NCI-H146 treated with DMSO at 0.1 percent for 48 hours (cell line): ENCODE measurements around the gene PON3.

Experiments
- DNase-seq: peaks from one replicate; lab custom pipeline; 2025; ENCODE audit not compliant: unreplicated experiment; lab: John Stamatoyannopoulos, UW

Gene PON3

DNA sequence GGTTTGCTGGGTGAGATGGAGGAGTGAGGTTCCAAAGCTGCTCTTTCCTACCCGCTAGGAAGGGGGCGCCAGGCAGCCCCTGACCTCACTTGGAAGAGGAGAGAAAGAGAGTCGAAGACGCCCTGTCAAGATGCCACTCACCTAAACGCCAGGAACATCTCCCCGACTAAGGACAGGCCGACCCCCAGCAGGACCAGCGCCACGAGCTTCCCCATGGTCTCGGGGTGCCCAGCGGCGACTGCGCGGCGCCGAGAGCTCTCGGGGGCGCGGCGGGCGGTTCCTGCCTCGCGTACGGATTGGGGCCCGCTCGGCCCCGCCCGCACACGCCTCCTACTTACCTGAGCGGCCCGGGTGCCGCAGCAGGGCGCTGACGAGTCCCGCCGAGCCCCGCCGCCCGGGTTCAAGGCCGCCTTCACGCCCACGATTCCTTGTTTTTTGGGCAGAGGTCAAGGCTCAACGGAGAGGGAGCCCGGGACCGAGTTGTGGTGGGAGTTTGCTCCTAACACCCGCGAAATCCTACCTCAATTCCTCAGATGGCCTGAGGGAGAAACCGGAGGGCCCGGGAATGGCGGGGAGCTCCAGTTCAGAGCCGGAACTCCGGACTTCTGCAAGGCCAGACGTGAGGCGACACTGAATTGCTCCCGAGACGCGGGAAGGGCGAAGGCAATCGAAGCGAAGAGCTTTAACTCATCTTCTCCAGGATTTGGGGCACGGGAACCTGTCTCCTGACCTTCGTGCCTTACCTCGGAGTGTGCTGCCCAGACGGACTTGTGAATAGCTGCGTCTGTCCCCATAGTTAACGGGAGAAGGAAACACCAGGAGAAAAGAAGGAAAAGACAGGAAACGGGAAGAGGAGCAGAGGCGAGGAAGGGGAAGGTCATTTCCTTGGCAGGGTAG lies at the start of gene PON3:
Gene PON3 (minus strand): TSS at position 240 of the 897 bp plus-strand sequence. CDS start 25 bp downstream, at position 215.
- DNase-seq: no peak

DNA sequence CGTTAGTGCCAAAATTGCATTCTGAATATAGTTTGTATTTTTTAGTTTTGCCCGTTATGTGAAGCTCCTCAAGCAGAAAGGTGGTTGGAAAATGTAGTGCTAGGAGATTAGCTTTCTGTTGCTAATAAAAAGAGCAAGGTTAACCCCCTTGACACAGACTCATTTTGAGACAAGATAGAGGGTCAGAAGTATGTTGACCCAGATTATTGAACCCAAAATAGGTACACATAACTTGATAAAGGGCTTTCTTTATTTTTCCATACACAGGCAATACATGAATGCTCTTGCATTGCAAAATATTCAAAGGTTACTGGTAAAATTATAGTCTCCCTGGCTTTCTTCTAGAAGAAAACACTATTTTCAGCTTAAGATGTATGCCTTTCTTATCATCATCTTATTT lies 48.6 kb upstream of the PON3 start:
- no peak for DNase-seq

DNA sequence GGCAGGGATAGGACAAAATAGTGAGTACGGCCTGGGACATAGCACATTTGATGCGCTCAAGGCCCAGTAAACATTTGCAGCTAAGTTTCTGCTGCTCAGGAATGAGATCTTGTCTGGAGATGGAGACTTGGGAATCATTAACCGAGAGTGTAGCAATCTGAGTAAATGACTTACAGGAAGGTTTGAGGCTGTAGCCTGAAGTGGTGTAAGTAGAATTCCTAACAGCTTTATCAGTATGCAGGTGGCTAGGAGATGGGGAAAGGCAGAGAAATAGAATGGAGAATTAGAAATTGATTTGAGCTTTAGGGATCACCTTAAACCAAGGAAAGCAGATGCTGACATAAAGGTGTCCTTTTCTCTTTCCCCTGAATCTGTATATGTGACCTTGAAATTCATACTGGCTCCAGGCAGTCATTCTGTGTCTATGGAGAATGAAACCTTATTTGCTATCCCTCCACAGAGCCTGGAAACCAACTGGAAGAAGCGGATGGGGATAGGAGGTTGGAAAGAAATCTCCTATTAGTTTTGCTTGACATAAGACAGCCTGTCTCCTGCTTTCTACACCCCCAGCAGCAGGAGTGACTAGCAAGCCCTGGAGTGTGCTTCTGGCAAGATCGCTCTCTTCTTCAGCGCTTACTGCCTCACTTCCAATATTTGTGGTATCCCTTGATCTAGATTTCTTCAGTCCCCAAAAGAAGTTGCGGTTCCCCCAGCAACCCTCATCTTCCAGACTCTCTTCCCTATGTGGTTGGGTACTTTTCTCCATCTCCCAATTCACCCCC lies 45.1 kb upstream of the PON3 start:
- DNase-seq: no peak

- no peak for DNase-seq
These were observed 44.3 kb upstream of the PON3 start for GRCh38 chr7:95440394-95441038.

DNA sequence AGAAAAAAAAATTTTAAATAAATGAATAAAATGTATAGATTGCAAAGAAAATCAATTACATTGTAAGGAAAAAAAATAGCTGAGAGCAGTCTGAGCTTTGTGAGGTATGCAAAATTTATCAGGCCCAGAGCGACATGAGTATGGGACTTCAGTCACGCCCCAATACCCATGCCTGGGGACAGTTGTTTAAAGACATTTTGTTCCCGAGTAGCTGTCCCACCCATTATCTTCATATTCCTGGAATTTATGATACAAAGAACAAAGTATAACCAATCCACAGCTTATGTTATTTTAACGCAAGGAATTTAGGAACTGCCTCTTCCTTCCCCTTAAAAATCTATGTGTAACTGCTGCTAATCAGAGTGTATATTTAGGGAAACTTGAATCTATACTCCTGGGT lies 40.2 kb upstream of the PON3 start:
- DNase-seq: no peak

GRCh38 chr7:95435422-95435780 lies 39.2 kb upstream of the PON3 start:
- DNase-seq: no peak

DNA sequence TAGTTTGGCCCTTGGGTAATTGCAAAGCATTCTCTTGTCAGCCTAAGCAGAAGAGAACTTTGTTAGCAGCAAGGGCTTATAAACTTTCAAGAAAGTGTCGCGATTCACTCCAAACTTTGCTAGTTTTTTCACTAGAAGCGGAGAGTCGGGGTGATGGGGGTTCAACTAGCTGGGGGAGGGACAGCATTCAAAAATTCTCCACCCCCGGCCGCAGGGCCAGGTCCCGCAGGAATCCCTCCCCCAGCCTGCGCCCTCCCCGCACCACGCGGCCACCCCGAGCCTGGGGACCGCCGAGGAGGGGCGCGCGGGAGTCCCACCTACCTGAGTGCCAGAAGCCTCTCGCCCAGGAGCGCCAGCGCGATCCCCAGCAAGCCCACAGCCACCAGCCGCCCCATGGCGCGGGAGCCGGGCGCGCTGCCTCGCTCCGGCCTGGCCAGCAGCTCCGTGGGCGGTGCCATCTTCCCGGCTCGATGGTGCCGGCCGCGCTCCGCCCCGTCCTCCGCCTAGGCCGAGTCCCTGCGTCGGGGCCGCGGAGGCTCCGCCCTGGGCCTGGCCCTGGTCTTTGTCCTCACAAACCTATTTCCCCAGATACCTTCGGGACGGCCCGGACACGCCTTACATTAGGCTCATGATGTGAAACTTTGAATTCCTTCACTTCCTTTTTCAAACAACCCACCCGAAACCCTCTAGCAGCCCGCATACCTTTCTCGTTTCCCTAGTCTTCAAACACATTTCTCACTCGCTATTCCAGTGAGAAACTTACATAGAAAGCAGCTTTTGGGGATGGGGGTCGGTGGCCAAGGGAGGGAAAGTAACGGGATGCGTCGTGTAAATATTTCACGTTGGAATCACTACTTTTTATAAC lies 38.6 kb upstream of the PON3 start, which contains the start of gene PON2:
Gene PON2 (minus strand): TSS at position 472 of the 865 bp plus-strand sequence. CDS start 77 bp downstream, at position 395.
- peak; percentile 62 for DNase-seq

DNA sequence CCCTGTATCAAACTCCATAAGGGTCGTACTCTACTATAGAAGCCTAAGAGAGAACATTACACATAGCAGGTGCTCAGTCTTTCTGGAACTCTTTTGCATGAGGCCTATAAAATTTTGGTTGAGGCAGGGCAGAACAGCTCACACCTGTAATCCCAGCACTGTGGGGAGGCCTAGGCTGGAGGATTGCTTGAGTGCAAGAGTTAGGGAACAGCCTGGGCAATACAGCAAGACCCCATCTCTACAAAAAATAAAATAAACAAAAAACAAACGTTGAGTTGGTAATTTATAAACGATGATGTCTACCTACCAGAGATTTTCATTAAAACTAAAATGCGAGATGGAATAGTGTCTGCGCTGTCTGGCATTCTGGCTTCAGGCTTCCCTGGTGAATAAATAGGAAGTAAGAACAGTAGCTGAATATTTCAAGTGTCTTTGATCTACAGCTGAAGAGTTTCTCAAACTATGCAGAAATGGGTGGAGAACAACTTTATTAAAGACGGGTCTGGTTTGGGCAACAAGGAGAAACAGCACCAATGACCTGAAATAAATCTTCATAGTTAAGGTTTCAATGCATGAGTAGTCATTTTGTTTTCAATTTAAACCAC lies 37.9 kb upstream of the PON3 start:
- DNase-seq: no peak

DNA sequence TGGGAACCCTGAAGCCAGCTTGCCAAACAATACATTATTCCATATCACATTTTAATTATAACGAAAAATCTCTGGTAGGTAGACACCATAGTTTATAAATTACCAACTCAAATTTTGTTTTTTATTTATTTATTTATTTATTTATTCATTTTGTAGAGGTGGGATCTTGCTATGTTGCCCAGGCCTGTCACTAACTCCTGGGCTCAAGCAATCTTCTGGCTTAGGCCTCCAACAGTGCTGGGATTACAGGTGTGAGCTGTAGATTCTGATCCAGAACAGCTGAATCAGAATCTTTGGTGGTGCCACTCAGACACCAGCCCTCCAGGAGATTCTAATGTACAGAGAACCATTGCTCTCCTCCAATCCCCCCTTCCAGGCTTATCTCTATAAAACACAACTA lies 37.0 kb upstream of the PON3 start:
- no peak for DNase-seq

- DNase-seq: no peak
These were observed 36.4 kb upstream of the PON3 start for GRCh38 chr7:95432606-95433005.

DNA sequence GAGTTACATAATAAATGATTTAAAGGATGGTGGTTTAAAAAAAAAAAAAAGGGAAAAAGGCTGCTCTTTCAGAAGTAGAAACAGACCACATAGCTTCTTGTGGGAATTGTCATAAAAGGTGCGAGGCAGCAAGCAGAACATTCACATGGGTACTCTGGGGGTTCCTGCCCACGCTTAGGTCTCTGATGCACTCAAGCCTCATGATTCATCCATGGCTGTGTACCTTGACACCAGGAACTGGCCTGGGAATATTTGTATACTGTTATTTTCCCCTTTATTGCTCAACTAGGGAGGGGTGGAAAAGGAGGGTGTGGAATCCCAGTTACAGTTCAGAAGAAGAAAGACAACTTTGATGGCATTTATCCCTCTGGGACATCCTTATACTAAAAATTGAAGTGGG lies 34.7 kb upstream of the PON3 start:
- DNase-seq: no peak

GRCh38 chr7:95429241-95429990 lies 33.2 kb upstream of the PON3 start:
- DNase-seq: no peak

- peak; percentile 59 for DNase-seq
These were observed 31.8 kb upstream of the PON3 start for GRCh38 chr7:95427914-95428516.

GRCh38 chr7:95427166-95427565 lies 31.0 kb upstream of the PON3 start:
- DNase-seq: peak; percentile 56

GRCh38 chr7:95425694-95426093 lies 29.5 kb upstream of the PON3 start:
- DNase-seq: no peak

GRCh38 chr7:95424716-95425115 lies 28.5 kb upstream of the PON3 start:
- DNase-seq: no peak

DNA sequence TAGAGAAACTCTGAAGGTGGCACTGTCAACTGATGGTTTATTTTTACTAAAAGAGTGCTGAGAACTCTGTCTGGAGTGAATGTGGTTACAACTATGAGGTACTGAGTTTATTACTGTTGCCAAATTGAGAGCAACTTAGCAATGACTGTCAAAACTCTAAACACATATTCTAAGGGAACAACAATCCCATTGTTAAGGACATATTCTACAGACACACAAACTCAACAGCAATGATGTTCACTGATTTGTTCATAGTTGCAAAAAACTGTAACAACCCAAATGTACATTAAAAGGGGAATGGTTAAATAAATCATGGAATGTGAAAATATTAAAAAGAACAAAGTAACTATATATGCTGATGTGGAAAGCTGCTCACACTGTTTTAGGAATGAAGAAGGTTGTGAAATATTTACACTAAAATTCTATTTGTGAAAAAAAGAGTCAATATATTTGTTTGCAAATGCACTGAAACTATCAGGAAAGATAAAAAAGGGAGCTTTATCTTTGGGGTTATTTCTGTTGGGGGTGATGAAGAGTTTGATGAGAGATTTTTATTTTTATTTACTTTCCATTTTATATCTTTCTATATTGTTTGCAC lies 25.8 kb upstream of the PON3 start:
- no peak for DNase-seq

DNA sequence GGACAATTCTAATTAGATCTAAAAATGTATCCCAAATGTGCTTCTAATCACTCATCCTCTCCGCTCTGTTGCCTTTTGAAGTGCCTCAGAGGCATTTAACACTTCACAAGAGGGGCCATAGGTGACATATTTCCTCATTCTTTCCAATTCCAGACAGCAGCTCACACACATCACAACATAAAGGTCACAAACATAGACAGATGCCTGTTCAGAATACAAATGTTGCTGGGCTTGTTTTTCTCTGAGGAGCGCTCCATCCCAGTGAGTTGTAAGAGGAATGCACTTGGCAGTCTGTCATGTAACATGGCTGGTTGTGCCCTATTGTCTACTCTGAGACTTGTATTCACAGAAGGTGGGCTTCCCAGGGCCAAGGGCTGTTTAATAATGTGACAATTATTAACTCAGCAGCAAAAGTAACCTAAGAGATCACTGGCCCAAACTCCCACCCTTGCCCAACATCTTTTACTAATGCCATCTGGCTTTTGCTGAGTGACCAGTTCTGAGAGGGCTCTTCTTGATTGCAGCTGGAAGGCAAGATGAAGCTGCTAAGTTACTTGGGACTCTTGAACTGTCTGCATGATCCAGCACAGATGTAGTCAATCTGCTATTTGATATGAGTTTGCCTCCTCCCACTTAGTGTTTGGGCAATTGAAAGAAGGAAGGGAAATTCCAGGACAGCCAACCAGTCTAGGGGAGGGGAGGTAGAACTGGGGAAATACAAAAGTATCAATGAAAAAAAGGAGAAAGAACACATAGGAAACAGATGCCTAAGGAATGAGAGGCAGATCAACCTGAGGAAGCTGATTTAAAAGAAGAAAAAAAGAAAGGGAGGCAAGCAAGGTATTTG lies 25.0 kb upstream of the PON3 start:
- no peak for DNase-seq
